Ascending aorta (tissue), 2 donors: ENCODE results near the gene PLD6. TPM values are rescaled to one million over a fixed set of nuclear protein-coding genes. Genes with fewer than 3 reads are reported as not detected.
"Not testable (repeated sequence)": the region's sequence is repeated elsewhere in the genome, so short reads cannot be mapped to it uniquely, and the experiment has no call there.

Source experiments
- DNase-seq, 2 donors: peaks; one replicate each; pipeline ENCODE4 v3.0.0-alpha.2; 2019; ENCODE audit warnings: low spot score in 2 of 2
- H3K27ac ChIP-seq, 2 donors: fragments of 200-600 bp; sonication (generic); one replicate each; pipeline ENCODE4 v1.5.1; 2016 to 2017; ENCODE audit warnings: mild to moderate bottlenecking in 1 of 2
- H3K27me3 ChIP-seq: fragments of 200-600 bp; sonication (generic); one replicate; pipeline ENCODE4 v1.5.1; 2017
- H3K36me3 ChIP-seq, 2 donors: fragments of 200-600 bp; sonication (generic); one replicate each; pipeline ENCODE4 v1.5.1; 2016
- H3K4me1 ChIP-seq, 2 donors: fragments of 200-600 bp; sonication (generic); one replicate each; pipeline ENCODE4 v1.5.1; 2016 to 2017; ENCODE audit warnings: mild to moderate bottlenecking in 1 of 2
- H3K4me3 ChIP-seq, 2 donors: fragments of 200-600 bp; sonication (generic); one replicate each; pipeline ENCODE4 v1.5.1; 2016 to 2017; ENCODE audit warnings: mild to moderate bottlenecking in 1 of 2
- H3K9me3 ChIP-seq, 2 donors: fragments of 200-600 bp; sonication (generic); one replicate each; pipeline ENCODE4 v1.5.1; 2016
- CTCF ChIP-seq, 3 experiments: fragments of 200-600 bp in 2 of 3; fragments of 450-650 bp in 1 of 3; sonication (generic) in 2 of 3; IDR thresholded peaks; one replicate each; pipeline ENCODE4 v1.5.1; 2016 to 2019; ENCODE audit warnings: antibody characterized with exemption in 3 of 3, mild to moderate bottlenecking in 1 of 3, moderate library complexity in 1 of 3
- intact Hi-C: fragments of 100-400 bp; cut with DNase I; formaldehyde crosslinking; loops from one replicate; pipeline ENCODE4 v1.15.1; 2023
- total RNA-seq: library from RNA; depleted of rRNA; stranded (reverse); fragments of >200 nt; gene quantifications from one replicate; pipeline ENCODE4 v1.1.0, GENCODE V29; 2016

Gene PLD6
- total RNA-seq, 1 donor from 2014 or later = 0.32 TPM

GRCh38 chr17:17198281-17198680, 7.9 kb downstream of the PLD6 start:
- no peak for TF ChIP-seq CTCF (IDR thresholded peaks at IDR 0.05)
- H3K36me3 ChIP-seq = peaks cover 0 to 4% of the 10 kb centered on the region in 2 donors
- H3K9me3 ChIP-seq = no peaks in the 10 kb centered on the region
- intact Hi-C loops = no loop called here
- H3K4me3 ChIP-seq = no peak overlapping the region
- DNase-seq = no peak
- H3K27ac ChIP-seq = no peak overlapping the region
- peaks cover 0 to 3% of the 10 kb centered on the region in 2 donors for H3K4me1 ChIP-seq
- no peaks in the 10 kb centered on the region for H3K27me3 ChIP-seq

- Histone ChIP-seq H3K36me3 (no peaks in the 10 kb centered on the region), H3K4me3 (no peak overlapping the region), H3K9me3 (no peaks in the 10 kb centered on the region), H3K4me1 (peaks cover 0 to 4% of the 10 kb centered on the region in 2 donors), H3K27me3 (no peaks in the 10 kb centered on the region), H3K27ac (no peak overlapping the region)
- intact Hi-C loops = no loop called here
- no peak for TF ChIP-seq CTCF (IDR thresholded peaks at IDR 0.05)
- no peak for DNase-seq
Observed at GRCh38 chr17:17196776-17197175, 9.4 kb downstream of the PLD6 start.

GRCh38 chr17:17195466-17195865, 10.7 kb downstream of the PLD6 start:
- H3K36me3 ChIP-seq, H3K27me3 ChIP-seq, DNase-seq, intact Hi-C loops, H3K9me3 ChIP-seq, H3K27ac ChIP-seq, H3K4me3 ChIP-seq: not testable (repeated sequence)
- peaks cover 2 to 16% of the 10 kb centered on the region in 2 donors for H3K4me1 ChIP-seq

GRCh38 chr17:17191961-17192381, 14.2 kb downstream of the PLD6 start:
- H3K36me3 ChIP-seq = peaks cover 4 to 18% of the 10 kb centered on the region in 2 donors
- peaks cover 7 to 23% of the 10 kb centered on the region in 2 donors for H3K4me1 ChIP-seq
- H3K27ac ChIP-seq = peak overlapping the region; percentile 61 to 70
- H3K4me3 ChIP-seq = no peak overlapping the region
- H3K9me3 ChIP-seq = no peaks in the 10 kb centered on the region
- intact Hi-C loops = loop anchor here (1.0 kb wide), 1 partner anchor 45 kb away; the partner anchor contains the start of gene FLCN
- H3K27me3 ChIP-seq = no peaks in the 10 kb centered on the region
- no peak for TF ChIP-seq CTCF (IDR thresholded peaks at IDR 0.05)
- no peak for DNase-seq

- H3K4me1 ChIP-seq = peaks cover 7 to 23% of the 10 kb centered on the region in 2 donors
- DNase-seq = peak in 1 of 2 donors; percentile 84
Observed at GRCh38 chr17:17191346-17191792, 14.8 kb downstream of the PLD6 start.

More at GRCh38 chr17:17191346-17191792, 14.8 kb downstream of the PLD6 start:
- intact Hi-C loops = loop anchor here (1.0 kb wide), 1 partner anchor 46 kb away; the partner anchor contains the start of gene FLCN
- Histone ChIP-seq H3K27ac (peak overlapping the region; percentile 61 to 70), H3K27me3 (no peaks in the 10 kb centered on the region), H3K36me3 (peaks cover 5 to 22% of the 10 kb centered on the region in 2 donors), H3K9me3 (no peaks in the 10 kb centered on the region), H3K4me3 (no peak overlapping the region)
- no peak for TF ChIP-seq CTCF (IDR thresholded peaks at IDR 0.05)
